GM19351 (cell line): ENCODE results near the gene ZAR1L.

Source experiments
- ATAC-seq: cut with Tn5 transposase; IDR thresholded peaks from one replicate; pipeline ENCODE4 v1.9.1; 2021; ENCODE audit warnings: mild to moderate bottlenecking, moderate library complexity; ENCODE audit not compliant: unreplicated experiment

ZAR1L gene

GRCh38 chr13:32256243-32256642, 58.9 kb downstream of the ZAR1L start:
- no peak for ATAC-seq

DNA sequence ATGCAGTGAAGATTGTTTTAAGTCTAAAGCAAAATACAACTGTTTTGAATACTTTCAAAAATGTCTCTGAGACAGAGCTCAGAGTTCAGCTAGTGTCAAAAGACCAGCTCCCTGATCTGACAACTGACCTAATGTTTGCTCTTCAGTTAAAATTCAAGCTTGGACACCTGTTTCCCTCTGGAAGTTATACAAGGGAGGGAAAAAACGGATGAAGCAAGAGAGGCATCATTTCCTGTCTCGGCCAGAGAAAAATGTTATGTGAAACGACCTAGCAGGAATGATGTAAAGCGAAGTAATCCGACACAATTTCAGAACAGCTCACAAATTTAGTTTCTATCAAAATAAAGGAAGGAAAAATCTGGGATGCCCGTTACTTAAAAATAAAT, 59.4 kb downstream of the ZAR1L start:
- no peak for ATAC-seq

GRCh38 chr13:32254916-32255723, 60.0 kb downstream of the ZAR1L start:
- no peak for ATAC-seq

DNA sequence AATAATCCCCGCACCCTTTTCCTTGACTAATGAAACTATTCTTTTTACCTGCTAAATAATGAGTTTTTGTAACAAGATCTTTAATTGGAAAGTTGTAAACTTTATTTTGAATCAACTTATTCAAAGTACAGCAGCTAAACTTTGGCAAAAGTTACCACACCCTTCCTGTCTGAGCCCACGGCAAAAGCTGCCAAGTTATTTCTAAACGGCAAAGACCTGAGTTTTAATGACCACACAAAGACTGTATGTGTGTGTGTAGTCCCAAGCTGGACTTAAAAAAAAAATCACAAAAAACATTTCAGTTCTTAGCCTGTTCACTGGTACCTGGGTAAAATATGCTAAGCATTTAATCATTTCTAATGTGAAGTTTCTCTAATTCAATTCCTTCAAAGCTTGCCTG, 60.7 kb downstream of the ZAR1L start:
- ATAC-seq, result no peak

GRCh38 chr13:32253911-32254399, 61.2 kb downstream of the ZAR1L start:
- ATAC-seq, result no peak
